Small intestine (tissue), 7 donors: ENCODE results near the gene AAGAB. TPM values are rescaled to one million over a fixed set of nuclear protein-coding genes. Genes with fewer than 3 reads are reported as not detected.
"Not testable (repeated sequence)": the region's sequence is repeated elsewhere in the genome, so short reads cannot be mapped to it uniquely, and the experiment has no call there.

Experiments
- DNase-seq, 2 donors: peaks; one replicate each; pipeline versions ENCODE4 v3.0.0 to v3.0.0-alpha.2; 2013
- FAIRE-seq: peaks from 2 replicates; lab custom pipeline; 2012; peaks lifted over from hg19 to GRCh38; lab: Jason Lieb, UNC
- H3K27ac ChIP-seq, 3 donors: one replicate each; pipeline ENCODE4 v1.5.1; 2013; ENCODE audit warnings: low read length in 2 of 3, mild to moderate bottlenecking in 2 of 3, control low read depth in 1 of 3, inconsistent platforms in 1 of 3, low read depth in 1 of 3, moderate library complexity in 1 of 3
- H3K27me3 ChIP-seq, 3 donors: one replicate each; pipeline ENCODE4 v1.6.1; 2013; ENCODE audit warnings: low read length in 3 of 3, inconsistent platforms in 1 of 3; ENCODE audit not compliant: control insufficient read depth in 3 of 3, insufficient read depth in 3 of 3
- H3K36me3 ChIP-seq, 3 donors: one replicate each; pipeline ENCODE4 v1.6.1; 2013; ENCODE audit warnings: low read length in 3 of 3, inconsistent platforms in 1 of 3, low read depth in 1 of 3, mild to moderate bottlenecking in 1 of 3, moderate library complexity in 1 of 3; ENCODE audit not compliant: control insufficient read depth in 3 of 3, insufficient read depth in 2 of 3
- H3K4me1 ChIP-seq, 3 donors: one replicate each; pipeline ENCODE4 v1.6.1; 2013; ENCODE audit warnings: low read length in 2 of 3, inconsistent platforms in 1 of 3, low read depth in 1 of 3, mild to moderate bottlenecking in 1 of 3, moderate library complexity in 1 of 3; ENCODE audit not compliant: control insufficient read depth in 3 of 3, insufficient read depth in 2 of 3
- H3K4me3 ChIP-seq, 3 donors: one replicate each; pipeline ENCODE4 v1.5.1; 2013; ENCODE audit warnings: low read length in 3 of 3, control low read depth in 1 of 3, inconsistent platforms in 1 of 3, low read depth in 1 of 3, mild to moderate bottlenecking in 1 of 3, moderate library complexity in 1 of 3
- H3K9me3 ChIP-seq, 2 donors: one replicate each; pipeline ENCODE4 v1.6.1; 2013; ENCODE audit warnings: low read depth in 1 of 2, low read length in 1 of 2; ENCODE audit not compliant: control insufficient read depth in 2 of 2, insufficient read depth in 1 of 2
- WGBS, 3 donors: extraction: QIAGEN DNeasy Blood & Tissue Kit; methylation state at CpG; one replicate each; pipeline ENCODE4 v1.1.7; 2013; 5-methylcytosine and 5-hydroxymethylcytosine counted together
- polyA plus RNA-seq, 4 donors: library from polyadenylated mRNA; stranded (reverse) in 3 of 4; unstranded in 1 of 4; fragments of 200-250 nt in 3 of 4; fragments of 120-200 nt in 1 of 4; gene quantifications; one replicate each; pipeline versions ENCODE4 v1.2.1 to v1.2.3, GENCODE V29; 2013
- donor health status: healthy with polysubstance abuse.
- donor health status: control.
- donor health status: control.
- donor health status: Bipolar disorder and iron deficiency.
- donor health status: healthy.

The AAGAB gene
- polyA plus RNA-seq, 4 donors, result 23.0 to 27.9 (median 25.8) TPM

DNA sequence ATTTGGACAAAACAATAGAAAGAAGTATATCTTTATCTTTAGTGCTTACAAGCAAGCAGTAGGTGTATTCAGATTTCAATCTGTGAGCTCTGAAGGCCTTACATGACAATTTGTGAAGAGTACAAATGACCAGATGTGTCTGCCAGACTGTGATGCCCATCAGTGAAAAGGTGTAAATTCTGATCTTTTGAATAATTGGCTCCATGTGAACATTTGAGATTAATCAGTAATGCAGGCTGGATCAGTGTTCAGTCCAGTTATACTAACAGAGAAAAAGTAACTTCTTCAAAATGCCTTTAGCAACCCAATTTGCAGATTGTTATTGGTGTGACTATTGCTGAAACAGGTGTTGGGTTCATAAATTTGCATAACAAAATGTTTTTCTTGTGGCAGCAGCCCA, 5.3 kb upstream of the AAGAB start:
- Histone ChIP-seq H3K4me3 (no peak overlapping the region), H3K27ac (no peak overlapping the region), H3K36me3 (no peaks in the 10 kb centered on the region), H3K4me1 (peaks cover 0 to 10% (median 0%) of the 10 kb centered on the region in 3 donors), H3K9me3 (no peaks in the 10 kb centered on the region), H3K27me3 (no peaks in the 10 kb centered on the region)
- no peak for FAIRE-seq
- DNase-seq, result no peak

DNA sequence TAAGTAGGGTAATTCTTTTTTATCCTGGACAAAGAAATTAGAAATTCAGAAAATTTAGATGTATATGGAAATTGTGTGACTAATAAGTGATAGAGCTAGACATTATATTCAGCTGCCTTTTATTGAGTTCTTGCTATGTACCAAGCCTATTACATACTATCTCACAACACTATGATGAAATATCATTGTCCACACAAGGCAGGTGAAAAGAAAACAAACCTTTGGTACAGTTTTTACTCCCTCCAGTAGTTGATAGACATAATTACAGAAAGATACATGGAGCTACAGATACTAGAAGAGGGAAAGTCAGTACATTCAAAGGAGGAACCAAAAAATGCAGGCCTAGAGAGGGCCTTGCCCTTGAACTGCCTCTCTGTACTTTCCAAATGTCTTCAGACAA, 4.9 kb upstream of the AAGAB start:
- no peak overlapping the region for H3K27ac ChIP-seq
- FAIRE-seq (no peak), DNase-seq (peak in 1 of 2 donors; percentile 41)

DNA sequence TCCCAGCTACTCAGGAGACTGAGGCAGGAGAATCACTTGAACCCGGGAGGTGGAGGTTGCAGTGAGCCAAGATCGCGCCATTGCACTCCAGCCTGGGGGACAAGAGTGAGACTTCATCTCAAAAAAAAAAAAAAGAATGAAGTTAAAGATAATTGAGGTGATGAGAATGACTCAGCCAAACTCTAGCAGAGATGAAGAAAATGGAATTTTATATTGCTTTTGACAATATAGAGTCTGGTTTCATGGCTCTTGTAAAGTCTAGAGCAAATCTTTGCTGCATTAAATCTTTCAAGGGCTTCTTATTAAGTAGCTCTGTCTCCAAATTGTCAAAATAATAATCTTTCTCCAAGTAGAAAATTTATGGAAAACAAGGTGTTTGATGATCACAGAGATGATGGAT, 4.0 kb upstream of the AAGAB start:
- H3K4me1 ChIP-seq, result peaks cover 0 to 12% (median 2%) of the 10 kb centered on the region in 3 donors
- not testable (repeated sequence) for H3K4me3 ChIP-seq, FAIRE-seq, DNase-seq, H3K27ac ChIP-seq, H3K27me3 ChIP-seq, H3K9me3 ChIP-seq, H3K36me3 ChIP-seq
- WGBS, 3 donors, result 93 to 96% (median 95%) methylated on average over 3 of the region's 3 CpGs

More for the DNA sequence above, 4.9 kb upstream of the AAGAB start:
- Histone ChIP-seq H3K4me3 (no peak overlapping the region), H3K4me1 (peaks cover 0 to 7% (median 0%) of the 10 kb centered on the region in 3 donors), H3K9me3 (no peaks in the 10 kb centered on the region), H3K27me3 (no peaks in the 10 kb centered on the region), H3K36me3 (no peaks in the 10 kb centered on the region)

DNA sequence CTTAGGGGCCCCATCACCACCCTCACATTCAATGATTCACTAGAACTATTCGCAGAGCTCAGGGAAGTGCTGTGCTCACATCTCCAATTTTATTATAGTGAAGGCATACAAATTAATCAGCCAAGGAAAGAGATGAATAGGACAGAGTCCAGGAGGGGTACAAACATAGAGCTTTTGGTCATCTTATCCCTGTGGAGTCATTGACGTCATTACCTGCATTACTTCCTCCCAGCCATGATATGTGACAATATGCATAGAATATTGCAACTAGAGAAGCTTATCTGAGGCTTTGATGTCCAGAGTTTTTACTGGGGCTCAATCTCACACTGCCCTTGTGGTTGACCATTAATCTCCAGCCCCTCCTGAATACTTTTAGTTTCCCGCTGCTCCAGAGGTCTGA, 1.6 kb upstream of the AAGAB start:
- H3K9me3 ChIP-seq, result no peaks in the 10 kb centered on the region
- no peak for FAIRE-seq
- H3K27me3 ChIP-seq, result no peaks in the 10 kb centered on the region
- no peak overlapping the region for H3K4me3 ChIP-seq
- H3K27ac ChIP-seq, result no peak overlapping the region
- peaks cover 0 to 18% (median 4%) of the 10 kb centered on the region in 3 donors for H3K4me1 ChIP-seq
- WGBS, 3 donors, result 34 to 65% (median 53%) methylated on average over 3 of the region's 3 CpGs
- H3K36me3 ChIP-seq, result no peaks in the 10 kb centered on the region
- no peak for DNase-seq

DNA sequence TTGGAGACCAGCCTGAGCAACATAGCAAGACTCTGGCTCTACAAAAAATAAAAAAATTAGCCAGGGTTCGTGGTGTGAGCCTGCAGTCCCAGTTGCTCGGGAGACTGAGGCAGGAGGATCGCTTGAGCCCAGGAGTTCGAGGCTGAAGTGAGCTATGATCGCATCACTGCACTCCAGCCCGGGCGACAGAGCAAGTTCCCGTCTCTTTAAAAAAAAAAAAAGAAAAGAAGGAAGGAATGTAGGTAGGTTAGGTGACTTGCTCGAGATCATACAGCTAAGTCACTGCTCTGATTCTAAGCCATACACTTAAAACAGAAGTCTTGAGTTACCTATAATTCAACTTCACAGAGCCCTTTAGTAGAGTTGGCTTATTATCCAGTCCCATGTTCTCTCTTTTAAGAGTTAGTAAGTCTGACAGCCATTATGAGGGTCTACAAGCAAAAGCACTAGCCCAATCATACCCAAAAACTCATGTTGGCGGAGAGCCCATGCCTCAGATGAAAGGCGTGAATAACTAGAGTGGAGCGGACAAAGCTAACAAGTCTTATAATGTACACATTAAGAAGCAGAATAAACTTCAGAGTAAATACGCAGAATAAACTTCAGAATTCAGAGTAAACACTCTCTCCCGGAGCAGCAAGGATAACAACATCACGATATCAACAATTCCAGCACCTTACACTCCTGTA, 768 bp downstream of the AAGAB start:
- 17 to 27% (median 17%) methylated on average over 15 of the region's 15 CpGs for WGBS, 3 donors
- Histone ChIP-seq H3K9me3 (no peaks in the 10 kb centered on the region), H3K4me1 (peaks cover 0 to 11% (median 4%) of the 10 kb centered on the region in 3 donors), H3K27ac (peak overlapping the region; percentile 83 to 97 (median 89)), H3K27me3 (no peaks in the 10 kb centered on the region), H3K36me3 (no peaks in the 10 kb centered on the region), H3K4me3 (peak overlapping the region; percentile 73 to 88 (median 84))
- FAIRE-seq (no peak), DNase-seq (no peak)

DNA sequence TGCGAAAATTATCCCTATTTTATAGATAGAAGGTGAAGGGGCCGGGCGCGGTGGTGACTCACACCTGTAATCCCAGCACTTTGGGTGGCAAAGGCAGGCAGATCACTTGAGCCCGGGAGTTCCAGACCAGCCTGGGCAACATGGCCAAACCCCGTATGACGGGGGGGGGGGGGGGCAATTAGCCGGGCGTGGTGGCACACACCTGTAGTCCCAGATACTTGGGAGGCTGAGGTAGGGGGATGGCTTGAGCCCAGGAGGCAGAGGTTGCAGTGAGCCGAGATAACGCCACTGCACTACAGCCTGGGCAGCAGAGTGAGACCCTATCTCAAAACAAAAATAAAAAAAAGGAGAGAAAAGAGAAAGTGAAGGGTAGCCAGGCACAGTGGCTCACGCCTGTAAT, 1.4 kb downstream of the AAGAB start:
- Histone ChIP-seq H3K27me3 (no peaks in the 10 kb centered on the region), H3K27ac (peak overlapping the region in 1 of 3 donors; percentile 25), H3K36me3 (no peaks in the 10 kb centered on the region), H3K4me3 (peak overlapping the region in 2 of 3 donors; percentile 73 to 88), H3K4me1 (peaks cover 0 to 11% (median 4%) of the 10 kb centered on the region in 3 donors), H3K9me3 (no peaks in the 10 kb centered on the region)
- FAIRE-seq (no peak), DNase-seq (no peak)
- 40 to 76% (median 54%) methylated on average over 12 of the region's 12 CpGs for WGBS, 3 donors

DNA sequence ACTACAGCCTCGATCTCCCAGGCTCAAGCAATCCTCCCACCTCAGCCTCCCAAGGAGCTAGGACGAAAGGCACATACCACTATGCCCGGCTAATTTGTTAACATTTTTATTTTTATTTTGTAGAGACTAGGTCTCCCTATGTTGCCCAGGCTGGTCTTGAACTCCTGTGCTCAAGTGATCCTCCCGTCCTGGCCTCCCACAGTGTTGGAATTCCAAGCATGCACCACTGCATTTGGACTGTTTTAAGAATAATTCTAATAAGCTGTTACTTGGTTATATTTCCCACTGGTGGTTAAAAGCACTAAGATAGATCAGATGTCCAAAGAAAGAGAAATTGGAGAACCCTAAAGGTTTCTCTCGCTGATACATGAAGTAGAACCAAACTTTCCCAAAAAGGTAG, 3.1 kb downstream of the AAGAB start:
- Histone ChIP-seq H3K27me3 (no peaks in the 10 kb centered on the region), H3K4me1 (peaks cover 0 to 11% (median 4%) of the 10 kb centered on the region in 3 donors), H3K27ac (no peak overlapping the region), H3K9me3 (no peaks in the 10 kb centered on the region), H3K4me3 (no peak overlapping the region), H3K36me3 (no peaks in the 10 kb centered on the region)
- no peak for FAIRE-seq
- DNase-seq, result no peak
- WGBS, 3 donors, result 94 to 96% (median 95%) methylated on average over 5 of the region's 5 CpGs

DNA sequence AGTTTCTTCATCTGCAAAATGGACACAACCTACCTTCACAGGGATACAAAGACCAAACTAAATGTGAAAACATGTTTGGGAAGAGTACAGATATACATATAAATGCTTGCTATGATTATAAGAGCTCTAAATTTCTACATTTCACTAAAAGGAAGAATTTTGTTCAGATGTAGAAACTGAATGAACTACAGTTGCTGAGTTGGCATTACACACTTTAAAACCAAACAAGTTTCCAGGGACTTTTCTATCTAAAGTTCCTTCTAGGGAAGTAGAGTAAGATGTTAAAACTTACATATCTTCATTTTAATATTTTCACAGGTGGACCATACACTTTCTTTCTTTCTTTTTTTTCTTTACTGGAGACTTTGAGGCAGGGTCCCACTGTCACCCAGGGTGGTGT, 4.6 kb downstream of the AAGAB start:
- no peak for DNase-seq
- Histone ChIP-seq H3K9me3 (no peaks in the 10 kb centered on the region), H3K4me1 (peaks cover 0 to 11% (median 4%) of the 10 kb centered on the region in 3 donors), H3K4me3 (no peak overlapping the region), H3K36me3 (peaks cover 0 to 4% (median 0%) of the 10 kb centered on the region in 3 donors), H3K27ac (no peak overlapping the region), H3K27me3 (no peaks in the 10 kb centered on the region)
- FAIRE-seq, result no peak

DNA sequence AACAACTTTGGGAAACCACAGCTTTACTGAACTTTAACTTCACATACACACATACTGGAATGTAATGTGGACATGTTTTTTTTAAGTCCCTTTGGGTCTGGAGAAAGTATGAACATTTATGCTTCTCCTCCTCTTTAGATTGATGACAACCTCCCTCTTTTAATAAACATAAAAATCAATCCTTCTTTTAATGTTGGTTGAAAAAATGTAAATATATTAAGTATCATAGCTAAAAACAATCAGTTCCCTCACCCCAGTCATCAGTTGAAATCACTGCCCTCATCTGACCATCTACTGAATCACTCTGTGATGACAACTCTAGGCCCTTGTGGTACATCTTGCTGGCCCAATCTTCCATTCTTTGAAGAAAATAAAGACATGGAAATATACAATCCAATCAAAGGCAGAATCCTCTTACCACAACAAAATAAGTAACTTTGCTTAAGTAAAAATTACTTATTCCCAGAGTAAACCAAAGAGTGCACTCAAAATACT, 6.4 kb downstream of the AAGAB start:
- no peak for FAIRE-seq
- H3K27me3 ChIP-seq, result no peaks in the 10 kb centered on the region
- no peak overlapping the region for H3K27ac ChIP-seq
- H3K4me1 ChIP-seq, result peaks cover 0 to 2% (median under 1%) of the 10 kb centered on the region in 3 donors
- DNase-seq, result no peak
- H3K4me3 ChIP-seq, result no peak overlapping the region
- peaks cover 0 to 4% (median 0%) of the 10 kb centered on the region in 3 donors for H3K36me3 ChIP-seq
- H3K9me3 ChIP-seq, result no peaks in the 10 kb centered on the region
